IPS-20b (cell line): ENCODE results near the gene CYFIP2.

Experiments
- H3K27ac ChIP-seq: one replicate; pipeline ENCODE4 v1.5.1; 2013; ENCODE audit warnings: low read length
- H3K27me3 ChIP-seq: 2 replicates; pipeline ENCODE4 v1.6.1; 2013; ENCODE audit warnings: mild to moderate bottlenecking, low read length, inconsistent platforms; ENCODE audit not compliant: insufficient read depth
- H3K36me3 ChIP-seq: 2 replicates; pipeline ENCODE4 v1.6.1; 2013; ENCODE audit warnings: low read depth, mild to moderate bottlenecking, inconsistent platforms, low read length, moderate library complexity; ENCODE audit not compliant: insufficient read depth
- H3K4me1 ChIP-seq: 2 replicates; pipeline ENCODE4 v1.6.1; 2013; ENCODE audit warnings: mild to moderate bottlenecking, control low read depth, inconsistent platforms, low read length, moderate library complexity; ENCODE audit not compliant: insufficient read depth
- H3K4me3 ChIP-seq: 2 replicates; pipeline ENCODE4 v1.5.1; 2013; ENCODE audit warnings: mild to moderate bottlenecking, low read length, inconsistent platforms
- H3K9ac ChIP-seq: 2 replicates; pipeline ENCODE4 v1.6.1; 2013; ENCODE audit warnings: low read depth, mild to moderate bottlenecking, inconsistent platforms, low read length, moderate library complexity
- H3K9me3 ChIP-seq: 2 replicates; pipeline ENCODE4 v1.6.1; 2013; ENCODE audit warnings: mild to moderate bottlenecking, low read depth, low read length, inconsistent platforms; ENCODE audit not compliant: insufficient read depth

The CYFIP2 gene

DNA sequence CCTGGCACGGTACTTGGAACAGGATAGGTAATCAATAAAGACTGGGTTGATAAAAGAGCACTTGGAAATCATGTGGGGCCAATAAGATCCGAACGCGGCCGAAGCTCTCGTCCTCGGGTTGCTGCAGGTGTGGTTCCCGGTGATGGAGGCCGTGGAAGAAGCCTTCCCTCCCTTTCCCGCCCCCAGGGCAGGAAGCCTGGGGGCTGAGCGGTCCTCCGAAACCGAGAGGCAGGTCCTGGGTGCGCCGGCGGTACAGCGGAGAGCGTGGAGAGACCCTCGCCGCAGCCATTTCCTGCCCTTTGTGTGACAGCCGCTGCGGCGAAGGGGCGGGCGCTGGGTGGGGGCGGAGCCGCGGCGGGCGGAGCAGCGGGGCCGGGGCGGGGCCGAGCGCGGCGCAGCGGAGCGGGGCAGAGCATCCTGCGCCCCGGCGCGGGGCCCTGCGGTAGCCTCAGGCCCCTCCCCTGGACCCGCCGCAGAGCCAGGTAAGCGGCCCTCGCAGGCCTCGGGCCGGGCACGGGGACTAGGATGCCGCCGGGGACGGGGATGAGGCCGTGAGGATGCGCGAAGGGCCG lies at the start of gene CYFIP2:
CYFIP2 (plus strand) TSS at position 410 of the 572 bp plus-strand sequence. CDS start 19,239 bp downstream, outside the sequence.
- no peaks in the 10 kb centered on the region for H3K9me3 ChIP-seq
- H3K27ac ChIP-seq, result no peak within 1 kb of the TSS
- peak within 1 kb of the TSS; percentile 74 for H3K4me3 ChIP-seq
- peaks cover 27% of the 10 kb centered on the region for H3K4me1 ChIP-seq
- peak within 1 kb of the TSS; percentile 68; the same call in 1 of the 2 replicates for H3K9ac ChIP-seq
- H3K27me3 ChIP-seq, result peaks cover 15% of the 10 kb centered on the region
- H3K36me3 ChIP-seq, result no peaks in the 10 kb centered on the region

DNA sequence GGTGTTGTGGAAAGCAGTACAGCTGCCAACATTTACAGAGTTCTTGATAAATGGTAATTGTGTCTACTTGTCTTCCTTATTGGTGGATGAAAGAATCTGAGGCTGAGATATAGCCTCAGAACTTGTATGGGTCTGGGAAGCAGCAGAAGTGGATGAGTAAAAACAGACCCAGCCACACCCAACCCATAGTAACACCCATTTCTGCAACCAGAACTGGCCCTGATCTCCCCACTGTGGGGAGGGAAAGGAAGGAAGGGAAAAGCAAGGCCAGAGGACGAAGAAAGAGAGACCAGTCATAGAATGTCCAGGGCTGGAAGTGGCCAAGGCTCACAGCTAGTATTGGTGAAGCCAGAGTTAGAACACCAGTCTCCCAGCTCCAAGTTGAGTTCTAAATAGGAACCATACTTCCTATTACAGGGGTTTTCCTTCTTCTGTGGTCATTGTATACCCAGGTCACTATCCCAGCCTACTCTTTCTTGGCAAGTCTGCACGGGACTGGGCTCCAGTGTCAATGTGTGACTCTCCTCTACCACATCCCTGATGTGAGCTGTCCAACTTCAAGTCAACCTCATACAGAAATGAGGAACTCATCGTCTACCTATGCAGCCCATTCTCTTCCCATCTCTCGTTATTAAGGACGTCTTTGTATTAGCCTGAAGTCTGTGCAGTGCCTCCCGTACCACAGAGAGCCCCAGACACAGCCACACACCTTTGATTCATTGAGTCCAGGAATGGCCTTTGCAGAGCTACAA lies 49.4 kb upstream of the CYFIP2 start:
- Histone ChIP-seq H3K9me3 (no peaks in the 10 kb centered on the region), H3K4me1 (no peaks in the 10 kb centered on the region), H3K27me3 (no peaks in the 10 kb centered on the region), H3K9ac (no peak overlapping the region), H3K27ac (no peak overlapping the region), H3K36me3 (no peaks in the 10 kb centered on the region), H3K4me3 (no peak overlapping the region)

DNA sequence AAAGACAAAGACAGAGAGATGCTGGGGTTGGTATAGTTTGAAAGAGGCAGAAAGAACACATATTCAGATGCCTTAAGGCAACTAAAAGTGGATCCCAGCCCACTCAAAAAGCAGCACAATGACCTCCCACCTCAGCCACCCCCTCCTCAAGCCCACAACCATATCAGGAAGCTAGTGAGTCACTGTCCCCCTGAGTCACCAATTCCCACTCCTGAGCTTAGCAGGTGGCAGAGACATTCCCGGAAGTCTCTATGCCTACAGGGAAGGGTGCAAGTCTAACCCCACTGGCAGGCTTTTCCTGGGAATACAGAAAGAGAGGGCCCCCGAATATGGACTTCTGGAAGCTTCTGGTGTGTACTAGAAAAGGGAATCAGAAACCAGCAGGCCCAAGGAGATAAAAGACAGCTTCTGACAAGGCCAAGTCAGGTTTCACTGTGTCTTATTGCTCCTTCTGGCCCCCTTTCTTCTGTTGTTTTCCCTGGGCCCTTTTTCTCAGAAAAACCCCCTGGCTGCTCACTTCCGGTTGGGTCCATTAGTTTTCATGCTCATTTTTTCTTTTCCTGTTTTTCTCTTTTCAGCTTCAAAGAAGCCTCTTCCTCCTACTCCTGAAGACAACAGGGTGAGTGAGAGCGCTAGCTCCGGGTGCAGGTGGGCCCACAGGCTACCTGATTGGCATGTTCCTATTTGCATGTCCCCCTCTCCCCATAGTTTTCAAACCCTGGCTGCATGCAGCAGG lies 48.5 kb upstream of the CYFIP2 start:
- Histone ChIP-seq H3K36me3 (no peaks in the 10 kb centered on the region), H3K4me3 (no peak overlapping the region), H3K9me3 (no peaks in the 10 kb centered on the region), H3K4me1 (no peaks in the 10 kb centered on the region), H3K27ac (no peak overlapping the region), H3K9ac (no peak overlapping the region), H3K27me3 (no peaks in the 10 kb centered on the region)

GRCh38 chr5:157219491-157220271 lies 46.2 kb upstream of the CYFIP2 start:
- no peaks in the 10 kb centered on the region for H3K36me3 ChIP-seq
- H3K4me1 ChIP-seq, result no peaks in the 10 kb centered on the region
- H3K9me3 ChIP-seq, result no peaks in the 10 kb centered on the region
- H3K27ac ChIP-seq, result no peak overlapping the region
- no peak overlapping the region for H3K9ac ChIP-seq
- no peak overlapping the region for H3K4me3 ChIP-seq
- H3K27me3 ChIP-seq, result no peaks in the 10 kb centered on the region

DNA sequence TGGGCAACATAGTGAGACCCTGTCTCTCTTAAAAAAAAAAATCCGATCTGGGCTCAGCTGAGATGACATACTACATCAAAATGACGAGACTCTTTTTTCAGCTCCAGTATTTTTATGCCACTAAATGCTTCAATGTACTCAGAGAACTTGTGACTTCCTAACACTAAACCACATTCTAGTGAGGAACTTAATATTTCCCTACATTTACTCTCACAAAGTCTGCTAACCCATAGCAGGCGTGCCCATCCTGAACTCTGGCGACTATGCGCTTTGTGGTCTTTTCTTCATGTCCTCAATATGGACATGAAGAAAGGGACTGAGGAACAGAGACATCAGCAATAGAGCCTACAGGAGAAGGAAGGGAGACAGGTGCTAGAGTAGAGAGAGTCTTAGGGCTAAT lies 44.0 kb upstream of the CYFIP2 start:
- Histone ChIP-seq H3K9ac (no peak overlapping the region), H3K36me3 (no peaks in the 10 kb centered on the region), H3K27me3 (no peaks in the 10 kb centered on the region), H3K4me1 (no peaks in the 10 kb centered on the region), H3K4me3 (no peak overlapping the region), H3K27ac (no peak overlapping the region), H3K9me3 (no peaks in the 10 kb centered on the region)

DNA sequence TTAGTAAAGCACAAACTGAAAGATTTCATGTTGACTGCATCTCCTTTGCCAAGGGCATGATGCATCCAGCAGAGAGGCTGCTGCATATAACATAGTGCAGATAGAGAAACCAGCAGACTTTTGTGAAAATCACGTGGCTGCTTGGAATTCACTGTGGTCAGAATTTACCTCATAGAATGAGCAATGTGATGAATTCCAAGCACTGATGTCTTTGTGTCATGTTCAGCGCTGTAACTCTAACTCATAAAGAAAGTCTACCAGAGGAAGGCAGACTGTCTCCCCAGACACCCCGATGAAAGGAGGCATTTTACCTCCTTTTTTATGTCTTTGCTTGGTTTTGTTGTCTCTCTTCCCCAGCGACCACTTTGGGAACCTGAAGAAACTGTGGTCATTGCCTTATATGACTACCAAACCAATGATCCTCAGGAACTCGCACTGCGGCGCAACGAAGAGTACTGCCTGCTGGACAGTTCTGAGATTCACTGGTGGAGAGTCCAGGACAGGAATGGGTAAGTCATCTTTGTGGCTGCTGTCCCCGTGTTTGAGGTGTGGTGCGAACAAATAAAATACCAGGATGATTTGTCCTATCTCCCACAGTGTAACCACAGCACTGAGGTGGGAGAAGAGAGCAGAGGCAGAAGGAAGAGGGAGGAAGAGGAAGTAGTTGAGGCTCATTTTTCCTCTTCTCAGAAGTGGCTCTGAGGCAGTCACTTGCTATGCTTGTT lies 43.3 kb upstream of the CYFIP2 start:
- Histone ChIP-seq H3K9me3 (no peaks in the 10 kb centered on the region), H3K27me3 (no peaks in the 10 kb centered on the region), H3K27ac (no peak overlapping the region), H3K4me3 (no peak overlapping the region), H3K4me1 (no peaks in the 10 kb centered on the region), H3K36me3 (no peaks in the 10 kb centered on the region), H3K9ac (no peak overlapping the region)

GRCh38 chr5:157225469-157226422 lies 40.2 kb upstream of the CYFIP2 start:
- H3K4me1 ChIP-seq, result no peaks in the 10 kb centered on the region
- no peaks in the 10 kb centered on the region for H3K27me3 ChIP-seq
- H3K4me3 ChIP-seq, result no peak overlapping the region
- H3K27ac ChIP-seq, result no peak overlapping the region
- H3K9me3 ChIP-seq, result no peaks in the 10 kb centered on the region
- no peaks in the 10 kb centered on the region for H3K36me3 ChIP-seq
- H3K9ac ChIP-seq, result no peak overlapping the region

GRCh38 chr5:157230610-157231009 lies 35.3 kb upstream of the CYFIP2 start:
- Histone ChIP-seq H3K4me1 (no peaks in the 10 kb centered on the region), H3K4me3 (no peak overlapping the region), H3K9me3 (no peaks in the 10 kb centered on the region), H3K27me3 (no peaks in the 10 kb centered on the region), H3K9ac (no peak overlapping the region), H3K27ac (no peak overlapping the region), H3K36me3 (no peaks in the 10 kb centered on the region)

GRCh38 chr5:157232706-157233105 lies 33.2 kb upstream of the CYFIP2 start:
- Histone ChIP-seq H3K4me1 (no peaks in the 10 kb centered on the region), H3K27me3 (no peaks in the 10 kb centered on the region), H3K27ac (no peak overlapping the region), H3K9ac (no peak overlapping the region), H3K9me3 (no peaks in the 10 kb centered on the region), H3K4me3 (no peak overlapping the region), H3K36me3 (no peaks in the 10 kb centered on the region)

DNA sequence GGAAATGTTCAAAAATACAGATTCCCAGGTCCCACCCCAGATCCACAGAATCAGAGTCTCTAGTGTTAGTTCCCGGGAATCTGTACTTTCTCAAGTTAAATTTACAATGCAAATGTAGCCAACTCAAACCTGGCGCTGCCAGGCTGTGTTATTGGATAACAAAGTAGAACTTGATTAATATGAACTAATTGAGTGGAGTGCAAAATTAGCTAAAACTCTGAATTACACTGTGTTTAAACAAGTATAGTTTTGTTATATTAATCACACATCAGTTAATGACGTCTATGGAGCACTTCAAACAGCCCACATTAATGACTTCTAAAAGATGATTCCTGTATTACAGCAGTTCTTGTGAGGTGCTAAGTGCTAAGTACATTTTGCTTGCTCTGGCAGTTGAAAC lies 32.4 kb upstream of the CYFIP2 start:
- Histone ChIP-seq H3K9ac (no peak overlapping the region), H3K36me3 (no peaks in the 10 kb centered on the region), H3K4me3 (no peak overlapping the region), H3K9me3 (no peaks in the 10 kb centered on the region), H3K4me1 (no peaks in the 10 kb centered on the region), H3K27me3 (no peaks in the 10 kb centered on the region), H3K27ac (no peak overlapping the region)
